ENCODE results near the gene NRCAM. TPM values are rescaled to one million over a fixed set of nuclear protein-coding genes. Genes with fewer than 3 reads are reported as not detected.
"Not testable (repeated sequence)": the region's sequence is repeated elsewhere in the genome, so short reads cannot be mapped to it uniquely, and the experiment has no call there.

NRCAM gene
- total RNA-seq, 4 donors from 2014 or later: 1.3 to 4.7 (median 2.2) TPM

GRCh38 chr7:108278776-108279175 lies 177.5 kb downstream of the NRCAM start:
- H3K27ac ChIP-seq: no peak overlapping the region
- no peak overlapping the region for H3K4me3 ChIP-seq
- H3K36me3 ChIP-seq: no peaks in the 10 kb centered on the region
- H3K4me1 ChIP-seq: no peaks in the 10 kb centered on the region
- WGBS, 2 donors (ENCODE audit: low coverage in 1 of 2): 67 to 93% methylated on average over 1 to 5 of the region's 5 CpGs
- TF ChIP-seq POLR2A (IDR thresholded peaks at IDR 0.05): no peak
- no peak for TF ChIP-seq EP300 (IDR thresholded peaks at IDR 0.05)
- TF ChIP-seq CTCF (IDR thresholded peaks at IDR 0.05): no peak
- TF ChIP-seq POLR2AphosphoS5 (IDR thresholded peaks at IDR 0.05): no peak
- no peaks in the 10 kb centered on the region for H3K9me3 ChIP-seq
- ATAC-seq: no peak
- H3K27me3 ChIP-seq: no peaks in the 10 kb centered on the region

GRCh38 chr7:108278281-108278680 lies 178.0 kb downstream of the NRCAM start:
- H3K4me3 ChIP-seq: no peak overlapping the region
- no peaks in the 10 kb centered on the region for H3K27me3 ChIP-seq
- H3K9me3 ChIP-seq: no peaks in the 10 kb centered on the region
- no peaks in the 10 kb centered on the region for H3K4me1 ChIP-seq
- TF ChIP-seq POLR2A (IDR thresholded peaks at IDR 0.05) (no peak), EP300 (IDR thresholded peaks at IDR 0.05) (no peak), POLR2AphosphoS5 (IDR thresholded peaks at IDR 0.05) (no peak), CTCF (IDR thresholded peaks at IDR 0.05) (no peak)
- H3K27ac ChIP-seq: no peak overlapping the region
- no peak for ATAC-seq
- WGBS, 2 donors (ENCODE audit: low coverage in 1 of 2): 92% methylated on average over 2 of the region's 10 CpGs; no CpG with 5 or more reads in 1 of the 2 donors
- no peaks in the 10 kb centered on the region for H3K36me3 ChIP-seq

GRCh38 chr7:108274447-108274846 lies 181.8 kb downstream of the NRCAM start:
- H3K27me3 ChIP-seq, H3K4me3 ChIP-seq, H3K4me1 ChIP-seq, H3K36me3 ChIP-seq, H3K27ac ChIP-seq, ATAC-seq, H3K9me3 ChIP-seq: not testable (repeated sequence)
- 82 to 89% methylated on average over 4 to 5 of the region's 5 CpGs for WGBS, 2 donors (ENCODE audit: low coverage in 1 of 2)

GRCh38 chr7:108272891-108273290 lies 183.3 kb downstream of the NRCAM start:
- not testable (repeated sequence) for H3K9me3 ChIP-seq, H3K4me3 ChIP-seq, ATAC-seq, H3K4me1 ChIP-seq, H3K27me3 ChIP-seq, H3K36me3 ChIP-seq, H3K27ac ChIP-seq
- 100% methylated on average over 1 of the region's 1 CpG for WGBS, 2 donors (ENCODE audit: low coverage in 1 of 2)

GRCh38 chr7:108270385-108271015 lies 185.7 kb downstream of the NRCAM start:
- no peak overlapping the region for H3K4me3 ChIP-seq
- H3K27ac ChIP-seq: no peak overlapping the region
- no peak for ATAC-seq
- H3K9me3 ChIP-seq: no peaks in the 10 kb centered on the region
- H3K36me3 ChIP-seq: no peaks in the 10 kb centered on the region
- no peaks in the 10 kb centered on the region for H3K27me3 ChIP-seq
- no peaks in the 10 kb centered on the region for H3K4me1 ChIP-seq
- no peak for TF ChIP-seq POLR2A (IDR thresholded peaks at IDR 0.05)
- TF ChIP-seq EP300 (IDR thresholded peaks at IDR 0.05): no peak
- no peak for TF ChIP-seq CTCF (IDR thresholded peaks at IDR 0.05)
- TF ChIP-seq POLR2AphosphoS5 (IDR thresholded peaks at IDR 0.05): no peak
- 56 to 70% methylated on average over 5 of the region's 5 CpGs for WGBS, 2 donors (ENCODE audit: low coverage in 1 of 2)

- WGBS, 2 donors (ENCODE audit: low coverage in 1 of 2): 68 to 83% methylated on average over 1 to 5 of the region's 6 CpGs
- TF ChIP-seq POLR2A (IDR thresholded peaks at IDR 0.05) (no peak), CTCF (IDR thresholded peaks at IDR 0.05) (no peak), EP300 (IDR thresholded peaks at IDR 0.05) (no peak), POLR2AphosphoS5 (IDR thresholded peaks at IDR 0.05) (no peak)
- no peak overlapping the region for H3K27ac ChIP-seq
- no peaks in the 10 kb centered on the region for H3K36me3 ChIP-seq
- no peaks in the 10 kb centered on the region for H3K9me3 ChIP-seq
- ATAC-seq: no peak
- H3K4me3 ChIP-seq: no peak overlapping the region
- H3K27me3 ChIP-seq: no peaks in the 10 kb centered on the region
- no peaks in the 10 kb centered on the region for H3K4me1 ChIP-seq
These were observed 187.9 kb downstream of the NRCAM start for GRCh38 chr7:108268200-108268820.

All from gastroesophageal sphincter (tissue), 4 donors.